Common myeloid progenitor, CD34-positive (primary cell): ENCODE results near the gene SLC43A1.

Experiments
- CTCF ChIA-PET: fragments of 350-600 bp; sonication (Branson Sonifier 250); formaldehyde crosslinking; loops from one replicate; lab custom pipeline; 2021; ENCODE audit warnings: antibody characterized with exemption; lab: Charles Lee
- POLR2A ChIA-PET: fragments of 350-600 bp; sonication (Branson Sonifier 250); formaldehyde crosslinking; loops from one replicate; lab custom pipeline; 2021; ENCODE audit warnings: antibody characterized with exemption; lab: Charles Lee
- DNase-seq, 3 donors: peaks; one replicate each; pipeline versions ENCODE4 v3.0.0 to v3.0.0-alpha.2; 2013
- H3K27ac ChIP-seq, 2 experiments: 1 replicate in 1 of 2; 2 replicates in 1 of 2; pipeline ENCODE4 v1.7.0; 2013; ENCODE audit warnings: inconsistent platforms in 2 of 2, low read length in 2 of 2, mild to moderate bottlenecking in 2 of 2, low read depth in 1 of 2, moderate library complexity in 1 of 2; ENCODE audit not compliant: severe bottlenecking in 2 of 2, insufficient read depth in 1 of 2, poor library complexity in 1 of 2
- H3K27me3 ChIP-seq, 5 experiments: replicated peaks in 2 of 5; 1 replicate in 3 of 5; 2 replicates in 2 of 5; pipeline versions ENCODE4 v1.6.1 to v1.7.0; 2013; ENCODE audit warnings: low read length in 4 of 5, mild to moderate bottlenecking in 2 of 5, moderate library complexity in 2 of 5, inconsistent platforms in 1 of 5; ENCODE audit not compliant: insufficient read depth in 5 of 5, control insufficient read depth in 4 of 5
- H3K36me3 ChIP-seq, 4 experiments: 1 replicate in 2 of 4; 2 replicates in 2 of 4; pipeline versions ENCODE4 v1.6.1 to v1.7.0; 2013; ENCODE audit warnings: low read length in 3 of 4, control low read depth in 1 of 4, mild to moderate bottlenecking in 1 of 4; ENCODE audit not compliant: control insufficient read depth in 4 of 4, insufficient read depth in 4 of 4
- H3K4me1 ChIP-seq, 4 experiments: 1 replicate in 3 of 4; 2 replicates in 1 of 4; pipeline versions ENCODE4 v1.6.1 to v1.7.1; 2013; ENCODE audit warnings: low read length in 3 of 4, mild to moderate bottlenecking in 3 of 4, control low read depth in 1 of 4, inconsistent platforms in 1 of 4, moderate library complexity in 1 of 4; ENCODE audit not compliant: control insufficient read depth in 4 of 4, insufficient read depth in 4 of 4; ENCODE audit errors: control extremely low read depth in 1 of 4
- H3K4me3 ChIP-seq, 7 experiments: 1 replicate in 4 of 7; 2 replicates in 3 of 7; pipeline versions ENCODE4 v1.5.1 to v1.7.0; 2013; ENCODE audit warnings: mild to moderate bottlenecking in 7 of 7, low read length in 6 of 7, moderate library complexity in 6 of 7, inconsistent platforms in 2 of 7, low read depth in 2 of 7, control low read depth in 1 of 7; ENCODE audit not compliant: insufficient read depth in 4 of 7, control insufficient read depth in 1 of 7; ENCODE audit errors: extremely low read depth in 1 of 7
- H3K9me3 ChIP-seq, 5 experiments: 1 replicate in 4 of 5; 2 replicates in 1 of 5; pipeline versions ENCODE4 v1.6.1 to v1.7.1; 2013; ENCODE audit warnings: low read length in 4 of 5, mild to moderate bottlenecking in 2 of 5, inconsistent platforms in 1 of 5, low read depth in 1 of 5, moderate library complexity in 1 of 5; ENCODE audit not compliant: control insufficient read depth in 4 of 5, insufficient read depth in 2 of 5; ENCODE audit errors: control extremely low read depth in 1 of 5
- WGBS: methylation state at CpG from one replicate; pipeline ENCODE4 v1.1.5; 2013; ENCODE audit not compliant: insufficient coverage; 5-methylcytosine and 5-hydroxymethylcytosine counted together

The SLC43A1 gene

DNA sequence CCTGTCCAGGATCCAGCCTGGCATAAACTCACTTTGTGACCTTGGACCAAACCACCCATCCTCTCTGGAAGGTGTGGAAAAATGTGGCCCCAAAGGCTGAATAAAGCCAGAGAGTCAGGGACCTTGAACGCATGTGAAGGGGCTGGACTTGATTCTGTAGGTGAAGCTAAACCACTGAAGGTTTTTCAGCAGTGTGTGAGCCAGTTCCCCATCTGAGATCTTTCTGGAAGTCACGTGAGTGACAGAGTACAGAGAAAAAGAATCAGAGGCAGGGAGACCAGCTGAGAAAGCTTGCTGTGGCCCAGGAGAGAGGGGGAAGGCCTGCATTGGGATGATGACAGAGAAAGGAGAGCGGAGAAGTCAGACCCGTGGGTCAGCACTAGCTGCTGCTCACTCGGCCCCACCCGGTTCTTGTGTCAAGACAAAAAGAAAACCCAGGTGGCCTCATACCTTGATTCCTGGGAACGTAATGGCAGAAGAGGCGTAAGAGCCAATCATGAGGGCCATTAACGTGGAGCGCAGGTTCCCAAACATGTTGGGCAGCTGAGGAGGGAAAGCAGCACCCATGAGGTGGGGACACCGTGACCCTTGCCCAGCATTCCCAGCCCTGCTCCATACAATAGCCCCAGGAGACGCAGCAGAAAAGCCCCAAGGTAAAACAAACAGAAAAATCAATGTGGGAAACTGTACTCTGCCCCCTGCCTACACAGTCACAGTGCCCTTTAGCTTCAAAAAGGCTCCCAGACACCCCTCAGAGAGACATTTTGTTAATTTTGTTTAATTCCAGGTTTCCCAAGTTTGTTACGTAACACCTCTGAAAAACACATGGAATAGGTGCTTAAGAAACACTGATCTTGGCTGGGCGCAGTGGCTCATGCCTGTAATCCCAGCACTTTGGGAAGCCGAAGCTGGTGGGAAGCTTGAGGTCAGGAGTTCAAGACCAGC lies 17.9 kb downstream of the SLC43A1 start:
- Histone ChIP-seq H3K9me3 (no peaks in the 10 kb centered on the region), H3K27ac (no peak overlapping the region), H3K36me3 (peaks cover 10 to 74% (median 51%) of the 10 kb centered on the region in 4 experiments), H3K4me3 (no peak overlapping the region), H3K4me1 (peaks cover 0 to 11% (median 5%) of the 10 kb centered on the region in 4 experiments), H3K27me3 (no peaks in the 10 kb centered on the region)
- no peak for DNase-seq
- ChIA-PET POLR2A (interaction anchor here (1.6 kb wide), 1 partner anchor 16 kb away, joined by 3 read pairs; no protein-coding TSS in a partner anchor), CTCF (interaction anchor here (0.6 to 18.0 kb wide), 14 partner anchors 8 to 298 kb away, joined by 3 to 410 read pairs (median 4); partner anchors contain the start of genes SLC43A1 and TIMM10)
- WGBS = 97% methylated on average over 13 of the region's 15 CpGs

DNA sequence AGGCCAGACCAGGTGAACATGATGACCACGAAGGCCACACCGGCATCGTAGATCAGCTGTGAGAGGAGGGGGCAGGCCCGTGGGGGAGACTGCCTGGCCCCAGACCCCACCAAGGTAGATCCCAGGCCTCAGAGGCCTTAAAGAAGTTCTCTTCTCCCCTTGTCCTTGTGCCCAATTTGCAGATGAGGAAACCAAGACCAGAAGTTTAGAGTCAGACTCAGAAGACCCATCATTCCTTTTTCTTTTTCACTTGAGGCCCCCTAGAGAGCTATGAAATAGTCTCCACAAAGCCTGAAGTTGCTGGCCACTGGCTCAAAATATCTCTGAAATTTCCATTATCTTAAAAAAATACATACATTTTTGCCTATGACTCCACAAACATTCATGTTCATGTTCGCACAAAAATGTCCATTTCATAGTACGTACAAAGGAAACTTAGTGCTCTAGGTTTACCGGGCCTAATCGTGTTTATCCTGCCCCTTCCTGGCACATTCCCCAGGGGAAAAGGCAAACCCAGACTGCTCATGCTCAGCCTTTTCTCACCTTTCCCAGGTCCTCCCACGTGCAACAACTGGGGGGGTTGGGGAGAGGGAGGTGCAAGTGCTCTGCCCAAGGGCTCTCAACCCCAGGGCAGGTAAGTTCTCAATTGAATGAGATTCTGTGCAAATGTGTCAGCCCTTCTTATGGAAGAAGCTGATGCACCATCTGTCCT lies 19.2 kb downstream of the SLC43A1 start:
- WGBS = 95% methylated on average over 9 of the region's 9 CpGs
- ChIA-PET CTCF (interaction anchor here (0.9 to 18.0 kb wide), 11 partner anchors 9 to 1040 kb away, joined by 3 to 410 read pairs (median 5); partner anchors contain the start of genes SLC43A1 and TIMM10), POLR2A (no interaction called here)
- Histone ChIP-seq H3K4me1 (peaks cover 0 to 11% (median 5%) of the 10 kb centered on the region in 4 experiments), H3K27me3 (no peaks in the 10 kb centered on the region), H3K4me3 (no peak overlapping the region), H3K36me3 (peaks cover 8 to 78% (median 47%) of the 10 kb centered on the region in 4 experiments), H3K9me3 (no peaks in the 10 kb centered on the region), H3K27ac (no peak overlapping the region)
- DNase-seq = no peak

DNA sequence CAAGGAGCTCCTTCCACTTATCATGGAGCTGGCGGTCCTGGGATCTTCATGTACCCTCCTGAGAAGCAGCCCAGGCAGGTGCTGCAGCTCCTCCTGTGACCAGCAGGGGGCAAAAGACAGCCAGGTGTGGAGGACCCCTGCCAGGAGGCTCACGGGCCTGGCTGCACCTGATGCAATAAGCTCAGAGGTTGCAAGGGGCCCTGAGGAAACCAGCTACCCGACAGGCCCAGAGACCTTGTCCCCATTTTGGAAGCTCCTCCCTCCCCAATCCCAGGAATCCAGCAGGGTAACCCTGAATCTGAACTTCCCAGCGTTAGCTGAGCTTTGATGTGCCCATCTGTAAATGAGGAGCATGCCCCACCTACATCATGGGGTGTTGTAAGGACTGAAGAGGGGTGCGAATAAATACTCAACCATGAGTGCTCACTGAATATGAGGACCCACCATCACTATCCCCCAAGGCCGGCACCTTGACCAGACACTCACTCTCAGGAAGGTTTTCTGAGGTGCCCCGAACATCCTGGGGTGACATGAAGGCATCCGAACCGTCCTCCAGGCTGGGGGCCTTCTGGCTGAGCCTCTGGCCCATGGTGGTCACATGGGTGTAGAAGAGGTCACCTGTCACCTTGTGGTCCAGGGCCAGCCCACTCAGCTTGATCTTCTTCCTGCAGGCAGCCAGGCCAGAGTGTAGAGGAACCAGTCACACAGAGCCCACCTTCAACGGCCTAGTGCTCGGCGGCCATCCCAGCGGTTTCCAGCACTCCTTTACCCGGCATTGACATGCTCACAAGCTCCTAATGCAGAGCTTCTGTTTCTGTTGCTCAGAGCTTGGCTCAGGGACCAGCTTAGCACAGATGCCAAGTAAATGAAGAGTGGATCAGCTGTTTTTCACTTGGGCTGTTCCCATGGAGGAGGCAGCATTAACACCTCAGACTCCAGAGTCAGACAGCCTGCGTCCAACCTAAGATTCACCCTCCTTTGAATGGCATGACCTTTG lies 21.7 kb downstream of the SLC43A1 start:
- WGBS = 81% methylated on average over 13 of the region's 15 CpGs
- Histone ChIP-seq H3K36me3 (peaks cover 11 to 78% (median 51%) of the 10 kb centered on the region in 4 experiments), H3K27ac (no peak overlapping the region), H3K4me1 (no peaks in the 10 kb centered on the region), H3K9me3 (no peaks in the 10 kb centered on the region), H3K4me3 (no peak overlapping the region), H3K27me3 (no peaks in the 10 kb centered on the region)
- ChIA-PET POLR2A (interaction anchor here (0.6 to 1.3 kb wide), 2 partner anchors 14 to 21 kb away, joined by 4 to 5 read pairs; no protein-coding TSS in a partner anchor), CTCF (interaction anchor here (0.6 to 18.0 kb wide), 40 partner anchors 8 to 165 kb away, joined by 3 to 410 read pairs (median 5); partner anchors contain the start of genes P2RX3, RTN4RL2, SLC43A1 and SSRP1)
- peak; percentile 51 to 56 (median 54) for DNase-seq

DNA sequence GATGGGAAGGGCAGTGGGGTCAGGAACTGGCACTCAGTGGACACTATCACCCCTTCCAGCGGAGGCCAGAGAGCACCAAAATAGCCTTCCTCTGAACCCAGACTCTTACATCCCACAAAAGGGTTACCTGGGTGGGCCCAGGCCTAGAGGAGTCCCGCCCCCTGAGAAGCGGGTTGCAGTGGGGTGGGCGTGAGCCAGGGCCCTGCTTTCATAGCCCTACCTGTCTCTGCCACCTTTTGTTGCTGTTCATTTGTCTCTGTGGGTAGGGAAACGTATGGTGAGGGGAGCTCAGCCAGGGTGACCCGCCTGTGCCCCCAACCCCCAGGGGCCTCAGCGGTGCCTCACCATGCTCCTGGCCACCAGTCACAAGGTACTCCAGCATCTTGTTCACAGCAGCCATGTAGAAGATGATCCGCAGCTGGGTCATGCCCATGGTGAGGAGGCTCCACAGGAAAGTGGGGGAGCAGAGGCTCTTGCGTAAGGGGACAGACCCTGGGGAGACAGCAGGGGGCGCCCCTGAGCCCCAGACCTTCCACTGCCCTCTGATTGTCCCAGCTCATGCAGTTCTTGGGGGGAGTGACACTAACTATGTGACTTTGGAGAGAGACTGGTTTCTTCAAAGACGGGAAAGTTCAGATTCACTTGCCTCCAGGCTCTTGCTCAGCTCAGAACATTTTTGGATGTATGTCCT lies 24.0 kb downstream of the SLC43A1 start:
- WGBS = 92% methylated on average over 10 of the region's 11 CpGs
- ChIA-PET POLR2A (no interaction called here), CTCF (interaction anchor here (0.7 to 18.0 kb wide), 19 partner anchors 8 to 155 kb away, joined by 3 to 410 read pairs (median 4); partner anchors contain the start of genes P2RX3, RTN4RL2, SLC43A1 and TIMM10)
- Histone ChIP-seq H3K27ac (no peak overlapping the region), H3K4me1 (no peaks in the 10 kb centered on the region), H3K27me3 (no peaks in the 10 kb centered on the region), H3K9me3 (no peaks in the 10 kb centered on the region), H3K4me3 (no peak overlapping the region), H3K36me3 (peaks cover 8 to 79% (median 50%) of the 10 kb centered on the region in 4 experiments)
- DNase-seq = peak; percentile 57 to 79 (median 71)

DNA sequence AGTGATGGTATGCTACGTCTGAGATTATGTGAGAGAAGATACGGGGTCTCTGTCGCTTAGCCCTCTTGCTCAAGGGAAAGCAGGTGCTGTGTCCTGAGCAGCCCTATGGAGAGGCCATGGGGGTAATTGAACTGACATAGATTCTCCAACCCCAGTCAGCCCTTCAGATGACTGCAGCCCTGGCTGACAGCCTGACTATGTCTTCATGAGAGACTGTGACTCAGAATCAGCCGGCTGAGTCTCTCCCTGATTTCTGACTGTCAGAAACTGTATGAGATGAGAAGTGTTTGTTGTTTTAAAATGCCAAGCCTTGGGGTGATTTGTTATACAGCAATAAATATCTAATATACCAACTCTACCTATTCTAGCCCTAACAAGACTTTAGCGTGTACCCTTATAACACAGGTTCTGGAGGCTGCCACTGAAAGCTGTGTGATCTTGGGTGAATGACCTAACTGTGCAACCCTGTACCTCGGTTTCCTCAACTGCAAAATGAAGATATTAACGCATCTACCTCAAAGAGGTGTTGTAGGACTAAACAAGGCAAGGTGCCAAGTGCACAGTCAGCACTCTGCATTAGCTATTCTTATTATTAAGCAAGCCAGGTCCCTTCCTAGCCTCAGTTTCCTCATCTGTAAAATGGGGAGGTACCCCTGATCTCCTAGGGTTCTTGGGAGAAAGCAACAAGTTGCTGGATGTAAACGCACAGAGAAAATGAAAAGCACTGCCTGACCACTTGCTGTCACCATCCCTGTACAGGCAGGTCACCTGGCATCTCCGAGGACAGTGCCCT lies 24.9 kb downstream of the SLC43A1 start:
- Histone ChIP-seq H3K27ac (no peak overlapping the region), H3K9me3 (no peaks in the 10 kb centered on the region), H3K4me3 (no peak overlapping the region), H3K4me1 (peaks cover 0 to 5% (median 0%) of the 10 kb centered on the region in 4 experiments), H3K27me3 (no peaks in the 10 kb centered on the region), H3K36me3 (peaks cover 7 to 74% (median 46%) of the 10 kb centered on the region in 4 experiments)
- WGBS = 98% methylated on average over 8 of the region's 9 CpGs
- POLR2A ChIA-PET = no interaction called here
- CTCF ChIA-PET = interaction anchor here (0.8 to 18.0 kb wide), 13 partner anchors 11 to 152 kb away, joined by 3 to 410 read pairs (median 5); partner anchors contain the start of genes P2RX3, SLC43A1 and TIMM10
- no peak for DNase-seq
